ENCODE data around the gene EMSY. TPM values are rescaled to one million over a fixed set of nuclear protein-coding genes. Genes with fewer than 3 reads are reported as not detected.

EMSY gene
- total RNA-seq, 4 donors from 2014 or later: 35.7 to 79.6 (median 43.8) TPM

GRCh38 chr11:76550781-76551180 lies 106.0 kb downstream of the EMSY start:
- intact Hi-C loops (cut with DNase I; ENCODE audit: low total_unique reads): loop anchor here (10.0 kb wide), 1 partner anchor 124 kb away; the partner anchor contains the start of gene LRRC32
- DNase-seq: no peak
- 60 to 71% methylated on average over 7 of the region's 7 CpGs for WGBS, 2 donors (ENCODE audit: low coverage in 1 of 2)

GRCh38 chr11:76551400-76551799 lies 106.6 kb downstream of the EMSY start:
- in situ Hi-C loops (cut with MboI; ENCODE audit: low pct_ligation_motif_present in 1 of 4, low pct_unique_long_range_greater_than_20kb in 1 of 4, low sequenced_read_pairs in 3 of 4) (loop anchor here in 2 of 4 donors (10.0 kb wide), 1 partner anchor 133 kb away; no protein-coding TSS in a partner anchor), intact Hi-C loops (cut with DNase I; ENCODE audit: low total_unique reads) (loop anchor here (10.0 kb wide), 1 partner anchor 123 kb away; the partner anchor contains the start of gene LRRC32)
- Histone ChIP-seq H3K27ac (no peak overlapping the region), H3K4me3 (no peak overlapping the region), H3K4me1 (peaks cover 0 to 24% (median 11%) of the 10 kb centered on the region in 4 donors), H3K9me3 (no peaks in the 10 kb centered on the region), H3K36me3 (peaks cover 0 to 1% (median 0%) of the 10 kb centered on the region in 4 donors), H3K27me3 (no peaks in the 10 kb centered on the region)
- TF ChIP-seq CTCF (IDR thresholded peaks at IDR 0.05): peak in 4 of 5 experiments; percentile 16 to 27 (median 22)
- TF ChIP-seq POLR2A (IDR thresholded peaks at IDR 0.05): no peak
- no peak for DNase-seq
- 69 to 86% methylated on average over 2 of the region's 2 CpGs for whole genome bisulfite sequencing, 2 donors (ENCODE audit: low coverage in 1 of 2)

More at GRCh38 chr11:76550781-76551180, 106.0 kb downstream of the EMSY start:
- H3K36me3 ChIP-seq: peaks cover 0 to 7% (median 2%) of the 10 kb centered on the region in 4 donors
- no peak overlapping the region for H3K4me3 ChIP-seq
- H3K4me1 ChIP-seq: peaks cover 0 to 24% (median 11%) of the 10 kb centered on the region in 4 donors
- no peaks in the 10 kb centered on the region for H3K9me3 ChIP-seq
- TF ChIP-seq EP300 (IDR thresholded peaks at IDR 0.05; ENCODE audit: low read depth) (no peak), CTCF (IDR thresholded peaks at IDR 0.05) (no peak), POLR2A (IDR thresholded peaks at IDR 0.05) (no peak), POLR2AphosphoS5 (IDR thresholded peaks at IDR 0.05) (no peak)
- in situ Hi-C loops (cut with MboI; ENCODE audit: low pct_ligation_motif_present in 1 of 4, low pct_unique_long_range_greater_than_20kb in 1 of 4, low sequenced_read_pairs in 3 of 4): loop anchor here in 2 of 4 donors (10.0 kb wide), 1 partner anchor 134 kb away; no protein-coding TSS in a partner anchor
- no peak overlapping the region for H3K27ac ChIP-seq
- H3K27me3 ChIP-seq: no peaks in the 10 kb centered on the region

GRCh38 chr11:76552987-76553386 lies 108.2 kb downstream of the EMSY start:
- DNase-seq: no peak
- no peaks in the 10 kb centered on the region for H3K9me3 ChIP-seq
- TF ChIP-seq CTCF (IDR thresholded peaks at IDR 0.05): no peak
- no peak overlapping the region for H3K4me3 ChIP-seq
- no peaks in the 10 kb centered on the region for H3K27me3 ChIP-seq
- WGBS, 2 donors (ENCODE audit: low coverage in 1 of 2): 83 to 100% methylated on average over 1 to 2 of the region's 2 CpGs
- in situ Hi-C loops (cut with MboI; ENCODE audit: low pct_ligation_motif_present in 1 of 4, low pct_unique_long_range_greater_than_20kb in 1 of 4, low sequenced_read_pairs in 3 of 4): loop anchor here in 2 of 4 donors (10.0 kb wide), 1 partner anchor 132 kb away; no protein-coding TSS in a partner anchor
- H3K4me1 ChIP-seq: peaks cover 0 to 24% (median 11%) of the 10 kb centered on the region in 4 donors
- intact Hi-C loops (cut with DNase I; ENCODE audit: low total_unique reads): loop anchor here (10.0 kb wide), 1 partner anchor 122 kb away; the partner anchor contains the start of gene LRRC32
- H3K36me3 ChIP-seq: no peaks in the 10 kb centered on the region
- H3K27ac ChIP-seq: peak overlapping the region in 3 of 4 donors; percentile 56 to 68 (median 63)

DNA sequence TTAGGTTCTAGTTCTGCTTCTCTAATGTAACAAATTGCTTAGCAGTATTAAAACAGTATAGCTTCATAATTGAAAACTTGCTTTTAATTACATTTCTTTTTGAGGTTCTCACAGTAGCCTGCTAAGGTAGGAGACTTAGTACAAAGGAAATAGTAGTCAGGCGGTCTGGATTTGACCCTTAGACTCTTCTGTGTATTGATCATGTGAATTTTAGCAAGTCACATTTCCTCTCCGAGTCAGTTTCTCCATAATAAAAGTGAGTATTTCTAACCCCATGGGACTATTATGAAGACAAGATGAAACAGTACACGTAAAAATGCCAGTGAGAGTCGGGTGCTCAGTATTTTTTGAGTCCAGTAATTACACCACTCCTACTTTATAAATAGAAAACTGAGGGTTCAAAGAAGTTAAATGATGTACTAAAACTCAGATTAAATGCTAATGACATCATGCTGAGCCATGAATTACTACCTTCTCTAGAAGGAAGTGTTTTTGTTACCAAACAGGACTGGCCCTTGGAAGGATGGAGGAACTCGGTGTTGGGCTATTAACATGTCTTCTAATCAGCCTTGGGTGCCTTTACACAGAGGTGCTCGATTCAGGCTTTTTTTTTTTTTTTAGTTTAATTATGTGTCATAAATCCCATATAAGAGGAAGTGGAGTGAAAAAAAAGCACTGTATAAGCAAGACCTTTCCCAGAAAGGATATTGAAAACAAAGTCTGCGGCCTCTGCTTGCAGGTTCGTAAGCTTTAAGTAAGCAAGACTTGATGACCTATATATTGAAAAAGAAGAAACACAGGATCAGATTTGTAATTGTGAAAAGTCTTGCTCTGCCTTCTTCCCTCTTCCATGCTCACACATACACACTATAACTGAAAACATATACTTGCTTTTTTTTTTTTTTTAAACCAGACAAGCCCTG lies 109.0 kb downstream of the EMSY start:
- Histone ChIP-seq H3K4me3 (no peak overlapping the region), H3K27ac (peak overlapping the region; percentile 56 to 68 (median 61)), H3K9me3 (no peaks in the 10 kb centered on the region), H3K27me3 (no peaks in the 10 kb centered on the region), H3K4me1 (peaks cover 0 to 24% (median 11%) of the 10 kb centered on the region in 4 donors), H3K36me3 (no peaks in the 10 kb centered on the region)
- peak; percentile 14 for DNase-seq
- intact Hi-C loops (cut with DNase I; ENCODE audit: low total_unique reads) (loop anchor here (10.0 kb wide), 1 partner anchor 121 kb away; the partner anchor contains the start of gene LRRC32), in situ Hi-C loops (cut with MboI; ENCODE audit: low pct_ligation_motif_present in 1 of 4, low pct_unique_long_range_greater_than_20kb in 1 of 4, low sequenced_read_pairs in 3 of 4) (loop anchor here in 2 of 4 donors (10.0 kb wide), 1 partner anchor 131 kb away; no protein-coding TSS in a partner anchor)
- TF ChIP-seq POLR2A (IDR thresholded peaks at IDR 0.05) (no peak), CTCF (IDR thresholded peaks at IDR 0.05) (no peak), POLR2AphosphoS5 (IDR thresholded peaks at IDR 0.05) (peak in 2 of 3 donors; percentile 23 to 24), EP300 (IDR thresholded peaks at IDR 0.05; ENCODE audit: low read depth) (no peak)
- 29% methylated on average over 5 to 8 of the region's 8 CpGs for WGBS, 2 donors (ENCODE audit: low coverage in 1 of 2)
